CD4-positive, alpha-beta T cell treated with Interleukin-1 beta for 1 hour (primary cell): ENCODE data around the gene URI1.

Source experiments
- DNase-seq, 2 donors: peaks; one replicate each; pipeline ENCODE4 v3.0.0-alpha.2; 2020 to 2022

The URI1 gene

GRCh38 chr19:30060531-30061222 is 118.6 kb downstream of the URI1 start:
- no peak for DNase-seq

- DNase-seq: no peak
Observed at GRCh38 chr19:30061223-30062064, 119.4 kb downstream of the URI1 start.

- DNase-seq: no peak
Observed at GRCh38 chr19:30062065-30062906, 120.2 kb downstream of the URI1 start.

- no peak for DNase-seq
Observed at GRCh38 chr19:30062907-30063649, 121.0 kb downstream of the URI1 start.

- no peak for DNase-seq
Observed at GRCh38 chr19:30063650-30064347, 121.8 kb downstream of the URI1 start.

GRCh38 chr19:30064348-30064699 is 122.3 kb downstream of the URI1 start:
- no peak for DNase-seq

- DNase-seq: no peak
Observed at GRCh38 chr19:30064771-30065494, 122.9 kb downstream of the URI1 start.

GRCh38 chr19:30065680-30066606 is 123.9 kb downstream of the URI1 start:
- no peak for DNase-seq
